Stimulated activated memory B cell treated with anti-CD40 and anti-IgM and Interleukin-4, amounts not matched to agents 10 μg/mL and 1 μg/mL and 100 μg/mL, for 72 hours (primary cell): ENCODE measurements around the gene CALM3.

Experiments
- ATAC-seq: fragments of 150-1000 bp; cut with Tn5 transposase; 2 replicates; pipeline ENCODE4 v1.10.0; 2021
- H3K27ac Mint-ChIP-seq: one replicate; pipeline ENCODE4 v1.8.0; 2022; ENCODE audit warnings: mild to moderate bottlenecking, mixed read lengths
- H3K27me3 Mint-ChIP-seq: one replicate; pipeline ENCODE4 v1.8.0; 2022; ENCODE audit warnings: mixed read lengths
- H3K36me3 Mint-ChIP-seq: one replicate; pipeline ENCODE4 v1.8.0; 2022; ENCODE audit warnings: mixed read lengths
- H3K4me1 Mint-ChIP-seq: one replicate; pipeline ENCODE4 v1.8.0; 2022; ENCODE audit warnings: mixed read lengths
- H3K4me3 Mint-ChIP-seq: one replicate; pipeline ENCODE4 v1.8.0; 2022; ENCODE audit warnings: mild to moderate bottlenecking, moderate library complexity, mixed read lengths
- H3K9me3 Mint-ChIP-seq: one replicate; pipeline ENCODE4 v1.8.0; 2022; ENCODE audit warnings: mixed read lengths

CALM3 gene

GRCh38 chr19:46586294-46586693 is 14.8 kb upstream of the CALM3 start:
- Mint-ChIP-seq H3K36me3 (no peaks in the 10 kb centered on the region), H3K9me3 (no peaks in the 10 kb centered on the region), H3K4me1 (no peaks in the 10 kb centered on the region), H3K4me3 (no peak overlapping the region), H3K27me3 (no peaks in the 10 kb centered on the region), H3K27ac (no peak overlapping the region)
- ATAC-seq, result no peak

GRCh38 chr19:46587861-46588260 is 13.3 kb upstream of the CALM3 start:
- H3K4me1 Mint-ChIP-seq, result no peaks in the 10 kb centered on the region
- H3K4me3 Mint-ChIP-seq, result no peak overlapping the region
- no peak for ATAC-seq
- H3K36me3 Mint-ChIP-seq, result no peaks in the 10 kb centered on the region
- no peaks in the 10 kb centered on the region for H3K27me3 Mint-ChIP-seq
- no peaks in the 10 kb centered on the region for H3K9me3 Mint-ChIP-seq
- H3K27ac Mint-ChIP-seq, result no peak overlapping the region

- Mint-ChIP-seq H3K36me3 (no peaks in the 10 kb centered on the region), H3K27ac (no peak overlapping the region), H3K4me3 (no peak overlapping the region), H3K9me3 (no peaks in the 10 kb centered on the region), H3K27me3 (no peaks in the 10 kb centered on the region), H3K4me1 (no peaks in the 10 kb centered on the region)
- ATAC-seq, result no peak
Measured at GRCh38 chr19:46591254-46591653, 9.9 kb upstream of the CALM3 start.

GRCh38 chr19:46591870-46592269 is 9.3 kb upstream of the CALM3 start:
- Mint-ChIP-seq H3K4me3 (no peak overlapping the region), H3K27ac (no peak overlapping the region), H3K4me1 (no peaks in the 10 kb centered on the region), H3K36me3 (no peaks in the 10 kb centered on the region), H3K27me3 (no peaks in the 10 kb centered on the region), H3K9me3 (no peaks in the 10 kb centered on the region)
- no peak for ATAC-seq

- Mint-ChIP-seq H3K36me3 (peaks cover 10% of the 10 kb centered on the region), H3K4me3 (no peak overlapping the region), H3K27ac (no peak overlapping the region), H3K4me1 (peaks cover 5% of the 10 kb centered on the region), H3K9me3 (peaks cover 9% of the 10 kb centered on the region), H3K27me3 (no peaks in the 10 kb centered on the region)
- ATAC-seq, result no peak
Measured at GRCh38 chr19:46596008-46596407, 5.1 kb upstream of the CALM3 start.

GRCh38 chr19:46598372-46598917 is 2.7 kb upstream of the CALM3 start:
- no peak overlapping the region for H3K4me3 Mint-ChIP-seq
- ATAC-seq, result no peak
- no peak overlapping the region for H3K27ac Mint-ChIP-seq
- H3K27me3 Mint-ChIP-seq, result no peaks in the 10 kb centered on the region
- peaks cover 21% of the 10 kb centered on the region for H3K36me3 Mint-ChIP-seq
- peaks cover 9% of the 10 kb centered on the region for H3K9me3 Mint-ChIP-seq
- peaks cover 27% of the 10 kb centered on the region for H3K4me1 Mint-ChIP-seq

- H3K4me1 Mint-ChIP-seq, result peaks cover 33% of the 10 kb centered on the region
- H3K4me3 Mint-ChIP-seq, result peak overlapping the region; percentile 92
- H3K27me3 Mint-ChIP-seq, result no peaks in the 10 kb centered on the region
- H3K36me3 Mint-ChIP-seq, result peaks cover 21% of the 10 kb centered on the region
- ATAC-seq, result no peak
- H3K27ac Mint-ChIP-seq, result peak overlapping the region; percentile 100
- H3K9me3 Mint-ChIP-seq, result peaks cover 9% of the 10 kb centered on the region
Measured at GRCh38 chr19:46599716-46600373, 1.3 kb upstream of the CALM3 start.

- peaks cover 21% of the 10 kb centered on the region for H3K36me3 Mint-ChIP-seq
- H3K4me1 Mint-ChIP-seq, result peaks cover 33% of the 10 kb centered on the region
- H3K9me3 Mint-ChIP-seq, result peaks cover 9% of the 10 kb centered on the region
- H3K27ac Mint-ChIP-seq, result peak overlapping the region; percentile 100
- H3K4me3 Mint-ChIP-seq, result peak overlapping the region; percentile 92
- ATAC-seq, result peak; percentile 95
- no peaks in the 10 kb centered on the region for H3K27me3 Mint-ChIP-seq
Measured at GRCh38 chr19:46600384-46601317, 479 bp upstream of the CALM3 start.

- Mint-ChIP-seq H3K36me3 (peaks cover 36% of the 10 kb centered on the region), H3K9me3 (peaks cover 9% of the 10 kb centered on the region), H3K27me3 (no peaks in the 10 kb centered on the region)
Measured at GRCh38 chr19:46602392-46603194, 1.5 kb downstream of the CALM3 start.

GRCh38 chr19:46603195-46603637 is 2.1 kb downstream of the CALM3 start:
- no peaks in the 10 kb centered on the region for H3K27me3 Mint-ChIP-seq
- H3K9me3 Mint-ChIP-seq, result peaks cover 8% of the 10 kb centered on the region
- H3K4me3 Mint-ChIP-seq, result peak overlapping the region; percentile 92
- H3K36me3 Mint-ChIP-seq, result peaks cover 40% of the 10 kb centered on the region
- H3K27ac Mint-ChIP-seq, result peak overlapping the region; percentile 100
- H3K4me1 Mint-ChIP-seq, result peaks cover 33% of the 10 kb centered on the region
- ATAC-seq, result no peak

More at GRCh38 chr19:46602392-46603194, 1.5 kb downstream of the CALM3 start:
- ATAC-seq, result no peak
- peak overlapping the region; percentile 92 for H3K4me3 Mint-ChIP-seq
- H3K4me1 Mint-ChIP-seq, result peaks cover 33% of the 10 kb centered on the region
- peak overlapping the region; percentile 100 for H3K27ac Mint-ChIP-seq

- Mint-ChIP-seq H3K36me3 (peaks cover 40% of the 10 kb centered on the region), H3K27me3 (no peaks in the 10 kb centered on the region), H3K4me1 (peaks cover 33% of the 10 kb centered on the region), H3K27ac (peak overlapping the region; percentile 100), H3K4me3 (no peak overlapping the region), H3K9me3 (peaks cover 3% of the 10 kb centered on the region)
- ATAC-seq, result no peak
Measured at GRCh38 chr19:46603752-46604231, 2.7 kb downstream of the CALM3 start.

GRCh38 chr19:46604781-46605355 is 3.7 kb downstream of the CALM3 start:
- Mint-ChIP-seq H3K36me3 (peaks cover 49% of the 10 kb centered on the region), H3K27me3 (no peaks in the 10 kb centered on the region), H3K27ac (no peak overlapping the region), H3K4me3 (no peak overlapping the region), H3K9me3 (no peaks in the 10 kb centered on the region), H3K4me1 (peaks cover 37% of the 10 kb centered on the region)
- no peak for ATAC-seq

GRCh38 chr19:46605356-46605821 is 4.3 kb downstream of the CALM3 start:
- Mint-ChIP-seq H3K36me3 (peaks cover 54% of the 10 kb centered on the region), H3K27ac (no peak overlapping the region), H3K9me3 (no peaks in the 10 kb centered on the region), H3K4me1 (peaks cover 38% of the 10 kb centered on the region), H3K27me3 (no peaks in the 10 kb centered on the region), H3K4me3 (no peak overlapping the region)
- ATAC-seq, result no peak

- no peaks in the 10 kb centered on the region for H3K27me3 Mint-ChIP-seq
- H3K36me3 Mint-ChIP-seq, result peaks cover 61% of the 10 kb centered on the region
- no peak for ATAC-seq
- no peaks in the 10 kb centered on the region for H3K9me3 Mint-ChIP-seq
- H3K4me1 Mint-ChIP-seq, result peaks cover 45% of the 10 kb centered on the region
- no peak overlapping the region for H3K27ac Mint-ChIP-seq
- no peak overlapping the region for H3K4me3 Mint-ChIP-seq
Measured at GRCh38 chr19:46606019-46606418, 4.9 kb downstream of the CALM3 start.
